H1 (cell line): ENCODE measurements around the gene LGALS9C. TPM values are rescaled to one million over a fixed set of nuclear protein-coding genes. Genes with fewer than 3 reads are reported as not detected.
"Not testable (repeated sequence)": the region's sequence is repeated elsewhere in the genome, so short reads cannot be mapped to it uniquely, and the experiment has no call there.

ENCODE experiments used
- CTCF ChIA-PET: fragments of 300-600 bp; sonication (Branson Sonifier 250); formaldehyde crosslinking; loops from one replicate; lab custom pipeline; 2021; ENCODE audit not compliant: partially characterized antibody; lab: Charles Lee
- POLR2A ChIA-PET: fragments of 300-600 bp; sonication (Branson Sonifier 250); formaldehyde crosslinking; loops from one replicate; lab custom pipeline; 2021; ENCODE audit warnings: inconsistent platforms; ENCODE audit not compliant: partially characterized antibody; lab: Charles Lee
- DNase-seq, 2 experiments: peaks; one replicate each; pipeline versions ENCODE4 v3.0.0 to v3.0.0-alpha.2; 2010 to 2022; ENCODE audit warnings: low spot score in 2 of 2, low read depth in 1 of 2, mixed read lengths in 1 of 2
- FAIRE-seq: peaks from 2 replicates; lab custom pipeline; 2011; peaks lifted over from hg19 to GRCh38; lab: Jason Lieb, UNC
- H2AFZ ChIP-seq: 2 replicates; pipeline ENCODE4 v1.8.1; 2012; ENCODE audit warnings: low read length, inconsistent platforms
- H2AK5ac ChIP-seq: 2 replicates; pipeline ENCODE4 v1.6.1; 2013; ENCODE audit warnings: low read depth, low read length
- H2BK120ac ChIP-seq: replicated peaks from 2 replicates; pipeline ENCODE3; 2013; ENCODE audit warnings: low read depth, low read length, inconsistent platforms
- H2BK12ac ChIP-seq: 2 replicates; pipeline ENCODE4 v1.6.1; 2013; ENCODE audit warnings: low read depth, low read length
- H2BK15ac ChIP-seq: 2 replicates; pipeline ENCODE4 v1.6.1; 2013; ENCODE audit warnings: low read length
- H2BK20ac ChIP-seq: 2 replicates; pipeline ENCODE4 v1.6.1; 2013; ENCODE audit warnings: low read length
- H2BK5ac ChIP-seq: 2 replicates; pipeline ENCODE4 v1.6.1; 2013; ENCODE audit warnings: low read depth, low read length
- H3K14ac ChIP-seq: 2 replicates; pipeline ENCODE4 v1.6.1; 2013; ENCODE audit warnings: inconsistent platforms; ENCODE audit not compliant: insufficient read length
- H3K18ac ChIP-seq: 2 replicates; pipeline ENCODE4 v1.6.1; 2013; ENCODE audit warnings: low read length; ENCODE audit errors: extremely low read depth
- H3K23ac ChIP-seq: 2 replicates; pipeline ENCODE4 v1.6.1; 2013; ENCODE audit warnings: inconsistent platforms; ENCODE audit not compliant: insufficient read length
- H3K23me2 ChIP-seq: 2 replicates; pipeline ENCODE4 v1.6.1; 2013; ENCODE audit warnings: low read depth, low read length
- H3K27ac ChIP-seq: 2 replicates; pipeline ENCODE4 v1.6.1; 2011; ENCODE audit warnings: low read depth, low read length, inconsistent platforms
- H3K27me3 ChIP-seq, 4 experiments: replicated peaks in 1 of 4; 1 replicate in 1 of 4; 2 replicates in 3 of 4; pipeline versions ENCODE4 v1.6.1 to v1.8.1; 2011 to 2013; ENCODE audit warnings: low read length in 3 of 4, mild to moderate bottlenecking in 3 of 4, inconsistent platforms in 2 of 4, mixed read lengths in 2 of 4, moderate library complexity in 1 of 4; ENCODE audit not compliant: control insufficient read depth in 3 of 4, insufficient read depth in 3 of 4; ENCODE audit errors: extremely low read depth in 1 of 4
- H3K36me3 ChIP-seq, 4 experiments: 2 replicates each; pipeline versions ENCODE4 v1.6.1 to v1.8.1; 2011 to 2013; ENCODE audit warnings: mild to moderate bottlenecking in 4 of 4, low read length in 3 of 4, moderate library complexity in 2 of 4, control low read depth in 1 of 4, inconsistent platforms in 1 of 4; ENCODE audit not compliant: insufficient read depth in 4 of 4, control insufficient read depth in 2 of 4
- H3K4ac ChIP-seq: replicated peaks from 2 replicates; pipeline ENCODE3; 2013; ENCODE audit warnings: low read length, low read depth, mixed read lengths, inconsistent platforms; ENCODE audit not compliant: insufficient read length
- H3K4me1 ChIP-seq, 4 experiments: replicated peaks in 1 of 4; 1 replicate in 1 of 4; 2 replicates in 3 of 4; pipeline versions ENCODE4 v1.6.1 to v1.8.1; 2011 to 2013; ENCODE audit warnings: low read length in 3 of 4, inconsistent platforms in 2 of 4, mixed read lengths in 1 of 4; ENCODE audit not compliant: insufficient read depth in 4 of 4, control insufficient read depth in 3 of 4
- H3K4me2 ChIP-seq, 2 experiments: 2 replicates each; pipeline versions ENCODE4 v1.6.1 to v1.8.1; 2011 to 2013; ENCODE audit warnings: low read depth in 2 of 2, low read length in 2 of 2, control low read depth in 1 of 2, inconsistent platforms in 1 of 2, mild to moderate bottlenecking in 1 of 2; ENCODE audit not compliant: insufficient read depth in 1 of 2
- H3K4me3 ChIP-seq, 4 experiments: fragments of 200-600, 300-600 bp in 1 of 4; sonication (generic), shearing (Covaris generic), sonication (Bioruptor Twin) in 1 of 4; 2 replicates each; pipeline versions ENCODE4 v1.5.1 to v1.8.1; 2011 to 2016; ENCODE audit warnings: low read length in 4 of 4, low read depth in 3 of 4, control low read depth in 2 of 4, inconsistent platforms in 2 of 4, mild to moderate bottlenecking in 2 of 4, mixed read lengths in 1 of 4, moderate library complexity in 1 of 4; ENCODE audit not compliant: insufficient read depth in 2 of 4; ENCODE audit errors: extremely low read depth in 1 of 4
- H3K56ac ChIP-seq: replicated peaks from 2 replicates; pipeline ENCODE3; 2013; ENCODE audit warnings: low read depth, mild to moderate bottlenecking, mixed read lengths, low read length, inconsistent platforms; ENCODE audit not compliant: insufficient read length
- H3K79me1 ChIP-seq: 2 replicates; pipeline ENCODE4 v1.6.1; 2013; ENCODE audit warnings: low read depth, low read length, control low read depth
- H3K79me2 ChIP-seq, 2 experiments: 2 replicates each; pipeline versions ENCODE4 v1.6.1 to v1.8.1; 2012 to 2013; ENCODE audit warnings: low read length in 2 of 2, mild to moderate bottlenecking in 2 of 2, inconsistent platforms in 1 of 2; ENCODE audit not compliant: insufficient read depth in 2 of 2, control insufficient read depth in 1 of 2
- H3K9ac ChIP-seq, 4 experiments: replicated peaks in 1 of 4; 1 replicate in 1 of 4; 2 replicates in 3 of 4; pipeline versions ENCODE4 v1.6.1 to v1.8.1; 2011 to 2013; ENCODE audit warnings: low read depth in 3 of 4, low read length in 3 of 4, control low read depth in 2 of 4, mild to moderate bottlenecking in 2 of 4, moderate library complexity in 2 of 4, inconsistent platforms in 1 of 4; ENCODE audit errors: extremely low read depth in 1 of 4
- H3K9me3 ChIP-seq, 2 experiments: 2 replicates each; pipeline versions ENCODE4 v1.6.1 to v1.8.1; 2012 to 2013; ENCODE audit warnings: mild to moderate bottlenecking in 2 of 2, moderate library complexity in 2 of 2, control low read depth in 1 of 2, inconsistent platforms in 1 of 2, low read depth in 1 of 2, low read length in 1 of 2, mixed read lengths in 1 of 2; ENCODE audit not compliant: insufficient read depth in 2 of 2
- H4K20me1 ChIP-seq, 2 experiments: replicated peaks in 1 of 2; 2 replicates each; pipeline versions ENCODE3 to v1.8.1; 2011 to 2013; ENCODE audit warnings: inconsistent platforms in 2 of 2, low read length in 2 of 2, mild to moderate bottlenecking in 1 of 2; ENCODE audit not compliant: insufficient read depth in 2 of 2, control insufficient read depth in 1 of 2
- H4K5ac ChIP-seq: 2 replicates; pipeline ENCODE4 v1.6.1; 2013; ENCODE audit warnings: low read length, low read depth, mixed read lengths, inconsistent platforms; ENCODE audit not compliant: insufficient read length
- H4K8ac ChIP-seq: 2 replicates; pipeline ENCODE4 v1.8.0; 2013; ENCODE audit warnings: mild to moderate bottlenecking, moderate library complexity, low read length, inconsistent platforms; ENCODE audit not compliant: insufficient read depth; ENCODE audit errors: extremely low read depth
- H4K91ac ChIP-seq: replicated peaks from 2 replicates; pipeline ENCODE3; 2013; ENCODE audit warnings: low read length, mixed read lengths, inconsistent platforms; ENCODE audit not compliant: insufficient read length
- WGBS, 2 experiments: shearing (Covaris generic) in 1 of 2; methylation state at CpG; one replicate each; pipeline versions ENCODE4 v1.1.6 to v1.1.7; 2013 to 2015; ENCODE audit warnings: low lambda C conversion rate in 2 of 2, mixed read lengths in 2 of 2, inconsistent platforms in 1 of 2, low coverage in 1 of 2, missing lambda C conversion rate in 1 of 2; ENCODE audit not compliant: insufficient replicate concordance in 2 of 2, insufficient coverage in 1 of 2, insufficient read length in 1 of 2; ENCODE audit errors: extremely low coverage in 1 of 2, missing lambda C conversion rate in 1 of 2; 5-methylcytosine and 5-hydroxymethylcytosine counted together
- polyA plus RNA-seq, 7 experiments: library from polyadenylated mRNA; depleted of rRNA in 3 of 7; stranded (reverse) in 5 of 7; unstranded in 2 of 7; fragments of >200 nt in 5 of 7; fragments of 200-250 nt in 2 of 7; gene quantifications; 1 replicate in 5 of 7; 2 replicates in 1 of 7; 4 replicates in 1 of 7; pipeline versions ENCODE4 v1.2.1 to v1.2.3, GENCODE V29; 2011 to 2013; ENCODE audit warnings: missing spikeins in 2 of 7, mixed read lengths in 2 of 7
- total RNA-seq: library from RNA; stranded (reverse); fragmentation: NEBNext Ultra II Directional; extraction: Animal tissue kit (Norgen Biotek cat#: 25700); gene quantifications from 2 replicates; pipeline ENCODE4 v1.2.1, GENCODE V29; 2021

The LGALS9C gene
- total and polyA plus RNA-seq, 2 of the 8 experiments (the other 6 are each of a cell fraction or from before 2014, with no cell fraction given): 0.03 TPM; not detected in 1

DNA sequence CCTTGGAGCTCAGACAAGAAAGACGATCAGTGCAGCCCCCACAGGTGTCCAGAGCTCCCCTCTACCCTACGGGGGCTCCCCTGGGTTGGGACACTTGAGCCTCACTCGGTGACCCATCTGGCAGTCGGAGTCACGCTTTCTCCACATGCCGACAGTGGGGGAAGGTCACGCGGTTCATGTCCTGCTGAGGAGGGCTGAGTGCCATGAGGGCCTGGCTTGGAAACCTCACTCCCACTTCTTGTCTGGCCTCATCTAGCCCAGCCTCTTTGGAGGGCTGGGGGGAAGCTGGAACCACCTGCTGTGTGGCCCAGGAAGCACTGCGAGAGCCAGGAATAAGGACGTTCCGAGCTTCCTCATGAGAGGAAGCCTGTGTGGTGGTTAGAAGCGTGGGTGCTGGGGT is 1.8 kb downstream of the LGALS9C start:
- H3K14ac ChIP-seq, H3K9me3 ChIP-seq, H3K27ac ChIP-seq, H2BK20ac ChIP-seq, H3K4me3 ChIP-seq, H2AK5ac ChIP-seq, H3K56ac ChIP-seq, H3K27me3 ChIP-seq, H2BK12ac ChIP-seq, H2BK5ac ChIP-seq, H3K4me2 ChIP-seq, H3K4me1 ChIP-seq, H3K79me2 ChIP-seq, FAIRE-seq, H3K9ac ChIP-seq, H3K23ac ChIP-seq, H3K23me2 ChIP-seq, H3K4ac ChIP-seq, POLR2A ChIA-PET, H4K5ac ChIP-seq, H4K8ac ChIP-seq, H3K18ac ChIP-seq, H4K20me1 ChIP-seq, DNase-seq, H4K91ac ChIP-seq, H2AFZ ChIP-seq, H2BK120ac ChIP-seq, H3K36me3 ChIP-seq, H3K79me1 ChIP-seq, H2BK15ac ChIP-seq: not testable (repeated sequence)
- CTCF ChIA-PET: interaction anchor here (0.6 kb wide), 1 partner anchor 24 kb away, joined by 3 read pairs; no protein-coding TSS in a partner anchor
- 95% methylated on average over 4 of the region's 12 CpGs; no CpG with 5 or more reads in 1 of the 2 experiments for WGBS, 2 experiments

- H3K27me3 ChIP-seq, DNase-seq, CTCF ChIA-PET, H3K23me2 ChIP-seq, H3K36me3 ChIP-seq, H4K20me1 ChIP-seq, H2AK5ac ChIP-seq, POLR2A ChIA-PET, H3K79me1 ChIP-seq, H3K27ac ChIP-seq, H3K9ac ChIP-seq, H2BK20ac ChIP-seq, H3K9me3 ChIP-seq, H3K4ac ChIP-seq, H3K4me2 ChIP-seq, H3K79me2 ChIP-seq, H2BK12ac ChIP-seq, FAIRE-seq, H3K4me1 ChIP-seq, H2AFZ ChIP-seq, H3K18ac ChIP-seq, H3K4me3 ChIP-seq, H4K8ac ChIP-seq, H3K14ac ChIP-seq, H2BK120ac ChIP-seq, H2BK5ac ChIP-seq, H4K5ac ChIP-seq, H3K56ac ChIP-seq, H3K23ac ChIP-seq, H4K91ac ChIP-seq, H2BK15ac ChIP-seq: not testable (repeated sequence)
- WGBS, 2 experiments: 87% methylated on average over 5 of the region's 10 CpGs; no CpG with 5 or more reads in 1 of the 2 experiments
These were observed 2.5 kb downstream of the LGALS9C start for GRCh38 chr17:18478977-18479595.
